Mesenchymal stem cell (in vitro differentiated cells and primary cell): ENCODE results near the gene HBA1.
A peak's percentile ranks its signal among the peaks of the same experiment; 100 is the strongest.
"Not testable (repeated sequence)": the region's sequence is repeated elsewhere in the genome, so short reads cannot be mapped to it uniquely, and the experiment has no call there.

Experiments
- DNase-seq: peaks from one replicate; pipeline ENCODE4 v3.0.0-alpha.2; 2013
- H2AFZ ChIP-seq: one replicate; pipeline ENCODE4 v1.6.1; 2013; ENCODE audit warnings: low read depth, mild to moderate bottlenecking, control low read depth, inconsistent platforms, low read length, moderate library complexity
- H2AK5ac ChIP-seq: 2 replicates; pipeline ENCODE4 v1.6.1; 2013; ENCODE audit warnings: low read length, moderate library complexity, mild to moderate bottlenecking, inconsistent platforms; ENCODE audit not compliant: severe bottlenecking
- H2BK120ac ChIP-seq: one replicate; pipeline ENCODE4 v1.6.1; 2013; ENCODE audit warnings: low read depth, mild to moderate bottlenecking, inconsistent platforms, low read length, moderate library complexity
- H2BK12ac ChIP-seq, 2 experiments: one replicate each; pipeline ENCODE4 v1.6.1; 2013; ENCODE audit warnings: inconsistent platforms in 2 of 2, low read length in 2 of 2, mild to moderate bottlenecking in 2 of 2, moderate library complexity in 2 of 2, control low read depth in 1 of 2
- H2BK15ac ChIP-seq: one replicate; pipeline ENCODE4 v1.6.1; 2013; ENCODE audit warnings: mild to moderate bottlenecking, low read depth, inconsistent platforms; ENCODE audit not compliant: poor library complexity, severe bottlenecking
- H2BK5ac ChIP-seq: 2 replicates; pipeline ENCODE4 v1.6.1; 2013; ENCODE audit warnings: low read depth, mild to moderate bottlenecking, low read length, control low read depth, inconsistent platforms; ENCODE audit not compliant: poor library complexity, severe bottlenecking
- H3K14ac ChIP-seq, 2 experiments: one replicate each; pipeline ENCODE4 v1.6.1; 2013; ENCODE audit warnings: inconsistent platforms in 2 of 2, low read length in 2 of 2, control low read depth in 1 of 2, mild to moderate bottlenecking in 1 of 2, moderate library complexity in 1 of 2
- H3K18ac ChIP-seq, 2 experiments: one replicate each; pipeline ENCODE4 v1.6.1; 2013; ENCODE audit warnings: inconsistent platforms in 2 of 2, low read length in 2 of 2, control low read depth in 1 of 2, low read depth in 1 of 2, mild to moderate bottlenecking in 1 of 2
- H3K23ac ChIP-seq, 2 experiments: one replicate each; pipeline ENCODE4 v1.6.1; 2013; ENCODE audit warnings: inconsistent platforms in 2 of 2, low read length in 2 of 2, mild to moderate bottlenecking in 2 of 2, moderate library complexity in 2 of 2, control low read depth in 1 of 2
- H3K27ac ChIP-seq: 2 replicates; pipeline ENCODE4 v1.5.1; 2013; ENCODE audit warnings: mild to moderate bottlenecking, moderate library complexity, low read length, control low read depth, inconsistent platforms; ENCODE audit not compliant: poor library complexity, severe bottlenecking
- H3K27me3 ChIP-seq, 2 experiments: 2 replicates each; pipeline versions ENCODE4 v1.6.1 to v1.7.0; 2013; ENCODE audit warnings: low read length in 2 of 2, mild to moderate bottlenecking in 2 of 2, moderate library complexity in 2 of 2, control low read depth in 1 of 2, inconsistent platforms in 1 of 2; ENCODE audit not compliant: control insufficient read depth in 1 of 2, insufficient read depth in 1 of 2
- H3K36me3 ChIP-seq, 2 experiments: 2 replicates each; pipeline versions ENCODE4 v1.6.1 to v1.7.0; 2013; ENCODE audit warnings: low read length in 2 of 2, control low read depth in 1 of 2, inconsistent platforms in 1 of 2, low read depth in 1 of 2, mild to moderate bottlenecking in 1 of 2; ENCODE audit not compliant: insufficient read depth in 2 of 2, control insufficient read depth in 1 of 2
- H3K4ac ChIP-seq, 2 experiments: one replicate each; pipeline ENCODE4 v1.6.1; 2013; ENCODE audit warnings: inconsistent platforms in 2 of 2, low read length in 2 of 2, mild to moderate bottlenecking in 2 of 2, moderate library complexity in 2 of 2, control low read depth in 1 of 2, low read depth in 1 of 2
- H3K4me1 ChIP-seq: 2 replicates; pipeline ENCODE4 v1.6.1; 2013; ENCODE audit warnings: low read depth, low read length, control low read depth; ENCODE audit not compliant: control insufficient read depth, insufficient read depth
- H3K4me2 ChIP-seq: 2 replicates; pipeline ENCODE4 v1.6.1; 2013; ENCODE audit warnings: low read length, mild to moderate bottlenecking, inconsistent platforms; ENCODE audit not compliant: poor library complexity, severe bottlenecking
- H3K4me3 ChIP-seq, 2 experiments: 2 replicates each; pipeline versions ENCODE4 v1.5.1 to v1.7.0; 2013; ENCODE audit warnings: low read length in 2 of 2, mild to moderate bottlenecking in 2 of 2, control low read depth in 1 of 2, low read depth in 1 of 2; ENCODE audit not compliant: insufficient read depth in 1 of 2
- H3K79me1 ChIP-seq: replicated peaks from 2 replicates; pipeline ENCODE4 v1.6.1; 2013; ENCODE audit warnings: mild to moderate bottlenecking, control low read depth, low read length, inconsistent platforms; ENCODE audit not compliant: poor library complexity, severe bottlenecking
- H3K9ac ChIP-seq: 2 replicates; pipeline ENCODE4 v1.7.0; 2013; ENCODE audit warnings: mild to moderate bottlenecking, low read length, moderate library complexity
- H3K9me3 ChIP-seq: 2 replicates; pipeline ENCODE4 v1.7.0; 2013; ENCODE audit warnings: mild to moderate bottlenecking, low read length; ENCODE audit not compliant: control insufficient read depth
- H4K8ac ChIP-seq: one replicate; pipeline ENCODE4 v1.6.1; 2013; ENCODE audit warnings: inconsistent platforms, mild to moderate bottlenecking, low read length, moderate library complexity
- H4K91ac ChIP-seq: one replicate; pipeline ENCODE4 v1.6.1; 2013; ENCODE audit warnings: mild to moderate bottlenecking, low read length, inconsistent platforms
- WGBS: methylation state at CpG from one replicate; pipeline ENCODE4 v1.1.7; 2013; ENCODE audit warnings: mixed read lengths; 5-methylcytosine and 5-hydroxymethylcytosine counted together

Gene HBA1

DNA sequence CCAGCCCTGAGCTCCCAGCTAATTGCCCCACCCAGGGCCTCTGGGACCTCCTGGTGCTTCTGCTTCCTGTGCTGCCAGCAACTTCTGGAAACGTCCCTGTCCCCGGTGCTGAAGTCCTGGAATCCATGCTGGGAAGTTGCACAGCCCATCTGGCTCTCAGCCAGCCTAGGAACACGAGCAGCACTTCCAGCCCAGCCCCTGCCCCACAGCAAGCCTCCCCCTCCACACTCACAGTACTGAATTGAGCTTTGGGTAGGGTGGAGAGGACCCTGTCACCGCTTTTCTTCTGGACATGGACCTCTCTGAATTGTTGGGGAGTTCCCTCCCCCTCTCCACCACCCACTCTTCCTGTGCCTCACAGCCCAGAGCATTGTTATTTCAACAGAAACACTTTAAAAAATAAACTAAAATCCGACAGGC lies 6.4 kb upstream of the HBA1 start:
- H3K36me3 ChIP-seq, H2BK15ac ChIP-seq, H2AK5ac ChIP-seq, H3K79me1 ChIP-seq, H3K9ac ChIP-seq, H2BK5ac ChIP-seq, H3K4ac ChIP-seq, H3K4me2 ChIP-seq, H3K23ac ChIP-seq, H4K8ac ChIP-seq, H2AFZ ChIP-seq, H3K18ac ChIP-seq, H3K9me3 ChIP-seq, H2BK12ac ChIP-seq, H3K4me3 ChIP-seq, H3K27ac ChIP-seq, H4K91ac ChIP-seq, H3K14ac ChIP-seq, H2BK120ac ChIP-seq: not testable (repeated sequence)
- peaks cover 57 to 65% of the 10 kb centered on the region in 2 experiments for H3K27me3 ChIP-seq
- H3K4me1 ChIP-seq: peaks cover 14% of the 10 kb centered on the region
- WGBS: 0% methylated on average over 4 of the region's 5 CpGs
- DNase-seq: peak; percentile 33

DNA sequence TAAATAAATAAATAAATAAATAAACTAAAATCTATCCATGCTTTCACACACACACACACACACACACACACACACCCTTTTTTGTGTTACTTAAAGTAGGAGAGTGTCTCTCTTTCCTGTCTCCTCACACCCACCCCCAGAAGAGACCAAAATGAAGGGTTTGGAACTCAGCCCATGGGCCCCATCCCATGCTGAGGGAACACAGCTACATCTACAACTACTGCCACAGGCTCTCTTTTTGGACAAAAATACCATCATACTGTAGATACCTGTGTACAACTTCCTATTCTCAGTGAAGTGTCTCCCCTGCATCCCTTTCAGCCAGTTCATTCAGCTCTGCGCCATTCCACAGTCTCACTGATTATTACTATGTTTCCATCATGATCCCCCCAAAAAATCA lies 5.7 kb upstream of the HBA1 start:
- H2BK12ac ChIP-seq: no peak overlapping the region
- 33% methylated on average over 1 of the region's 1 CpG for WGBS
- no peak overlapping the region for H3K27ac ChIP-seq
- H3K4me1 ChIP-seq: peaks cover 7% of the 10 kb centered on the region
- H2AK5ac ChIP-seq: no peak overlapping the region
- no peak overlapping the region for H3K18ac ChIP-seq
- no peak overlapping the region for H3K14ac ChIP-seq
- no peak overlapping the region for H2BK15ac ChIP-seq
- H3K4me2 ChIP-seq: no peak overlapping the region
- no peaks in the 10 kb centered on the region for H3K9me3 ChIP-seq
- H3K9ac ChIP-seq: no peak overlapping the region
- no peak overlapping the region for H3K23ac ChIP-seq
- H3K36me3 ChIP-seq: no peaks in the 10 kb centered on the region
- no peak overlapping the region for H2AFZ ChIP-seq
- DNase-seq: no peak
- no peak overlapping the region for H3K4ac ChIP-seq
- H2BK5ac ChIP-seq: no peak overlapping the region
- H3K79me1 ChIP-seq: no peaks in the 10 kb centered on the region
- H4K91ac ChIP-seq: no peak overlapping the region
- H4K8ac ChIP-seq: no peak overlapping the region
- H3K27me3 ChIP-seq: peaks cover 58 to 65% of the 10 kb centered on the region in 2 experiments
- H2BK120ac ChIP-seq: no peak overlapping the region
- H3K4me3 ChIP-seq: no peak overlapping the region

DNA sequence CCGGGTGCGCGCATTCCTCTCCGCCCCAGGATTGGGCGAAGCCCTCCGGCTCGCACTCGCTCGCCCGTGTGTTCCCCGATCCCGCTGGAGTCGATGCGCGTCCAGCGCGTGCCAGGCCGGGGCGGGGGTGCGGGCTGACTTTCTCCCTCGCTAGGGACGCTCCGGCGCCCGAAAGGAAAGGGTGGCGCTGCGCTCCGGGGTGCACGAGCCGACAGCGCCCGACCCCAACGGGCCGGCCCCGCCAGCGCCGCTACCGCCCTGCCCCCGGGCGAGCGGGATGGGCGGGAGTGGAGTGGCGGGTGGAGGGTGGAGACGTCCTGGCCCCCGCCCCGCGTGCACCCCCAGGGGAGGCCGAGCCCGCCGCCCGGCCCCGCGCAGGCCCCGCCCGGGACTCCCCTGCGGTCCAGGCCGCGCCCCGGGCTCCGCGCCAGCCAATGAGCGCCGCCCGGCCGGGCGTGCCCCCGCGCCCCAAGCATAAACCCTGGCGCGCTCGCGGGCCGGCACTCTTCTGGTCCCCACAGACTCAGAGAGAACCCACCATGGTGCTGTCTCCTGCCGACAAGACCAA lies 4.0 kb upstream of the HBA1 start, which contains the start of gene HBA2:
Gene HBA2 (plus strand): TSS at position 503 of the 568 bp plus-strand sequence. CDS start 37 bp downstream, at position 540.
- not testable (repeated sequence) for H2BK15ac ChIP-seq, H3K4ac ChIP-seq, H2AFZ ChIP-seq, H3K9ac ChIP-seq, DNase-seq, H2AK5ac ChIP-seq, H3K14ac ChIP-seq, H2BK12ac ChIP-seq, H4K8ac ChIP-seq, H2BK5ac ChIP-seq, H3K4me1 ChIP-seq, H4K91ac ChIP-seq, H3K4me3 ChIP-seq, H3K4me2 ChIP-seq, H3K18ac ChIP-seq, H3K23ac ChIP-seq, H3K27ac ChIP-seq, H3K36me3 ChIP-seq, H3K79me1 ChIP-seq, H2BK120ac ChIP-seq, H3K9me3 ChIP-seq
- peaks cover 48 to 53% of the 10 kb centered on the region in 2 experiments for H3K27me3 ChIP-seq
- no CpG with 5 or more reads among the region's 74 CpGs for WGBS

DNA sequence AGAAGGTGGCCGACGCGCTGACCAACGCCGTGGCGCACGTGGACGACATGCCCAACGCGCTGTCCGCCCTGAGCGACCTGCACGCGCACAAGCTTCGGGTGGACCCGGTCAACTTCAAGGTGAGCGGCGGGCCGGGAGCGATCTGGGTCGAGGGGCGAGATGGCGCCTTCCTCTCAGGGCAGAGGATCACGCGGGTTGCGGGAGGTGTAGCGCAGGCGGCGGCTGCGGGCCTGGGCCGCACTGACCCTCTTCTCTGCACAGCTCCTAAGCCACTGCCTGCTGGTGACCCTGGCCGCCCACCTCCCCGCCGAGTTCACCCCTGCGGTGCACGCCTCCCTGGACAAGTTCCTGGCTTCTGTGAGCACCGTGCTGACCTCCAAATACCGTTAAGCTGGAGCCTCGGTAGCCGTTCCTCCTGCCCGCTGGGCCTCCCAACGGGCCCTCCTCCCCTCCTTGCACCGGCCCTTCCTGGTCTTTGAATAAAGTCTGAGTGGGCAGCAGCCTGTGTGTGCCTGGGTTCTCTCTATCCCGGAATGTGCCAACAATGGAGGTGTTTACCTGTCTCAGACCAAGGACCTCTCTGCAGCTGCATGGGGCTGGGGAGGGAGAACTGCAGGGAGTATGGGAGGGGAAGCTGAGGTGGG lies 3.1 kb upstream of the HBA1 start:
- not testable (repeated sequence) for H2AFZ ChIP-seq, H3K4me3 ChIP-seq, H3K4me1 ChIP-seq, H2BK12ac ChIP-seq, H4K8ac ChIP-seq, H3K9me3 ChIP-seq, H4K91ac ChIP-seq, H2AK5ac ChIP-seq, H3K9ac ChIP-seq, H2BK120ac ChIP-seq, H2BK15ac ChIP-seq, H3K23ac ChIP-seq, H3K4me2 ChIP-seq, H3K27ac ChIP-seq, H3K14ac ChIP-seq, H2BK5ac ChIP-seq, H3K18ac ChIP-seq, H3K36me3 ChIP-seq, DNase-seq, H3K79me1 ChIP-seq, H3K4ac ChIP-seq
- peaks cover 48 to 53% of the 10 kb centered on the region in 2 experiments for H3K27me3 ChIP-seq
- WGBS: 19% methylated on average over 11 of the region's 44 CpGs
